A673 (cell line): Measurements from ENCODE around the gene NDST4.

Experiments
- EZH2 ChIP-seq: fragments of 200-600 bp; sonication (generic); IDR thresholded peaks from 2 replicates; pipeline ENCODE4 v1.6.1; 2017; ENCODE audit warnings: borderline replicate concordance, low read depth, mild to moderate bottlenecking, mixed read lengths, antibody characterized with exemption, low read length; ENCODE audit not compliant: poor library complexity, severe bottlenecking
- TF ChIP-seq, protein P1 (sequence below): fragments of 300-800, 200-600 bp; sonication (generic); conservative IDR thresholded peaks from 2 replicates; pipeline ENCODE4 v1.5.1; 2017; ENCODE audit warnings: low read depth, mild to moderate bottlenecking, antibody characterized with exemption, low read length, moderate library complexity, mixed read lengths

DNA sequence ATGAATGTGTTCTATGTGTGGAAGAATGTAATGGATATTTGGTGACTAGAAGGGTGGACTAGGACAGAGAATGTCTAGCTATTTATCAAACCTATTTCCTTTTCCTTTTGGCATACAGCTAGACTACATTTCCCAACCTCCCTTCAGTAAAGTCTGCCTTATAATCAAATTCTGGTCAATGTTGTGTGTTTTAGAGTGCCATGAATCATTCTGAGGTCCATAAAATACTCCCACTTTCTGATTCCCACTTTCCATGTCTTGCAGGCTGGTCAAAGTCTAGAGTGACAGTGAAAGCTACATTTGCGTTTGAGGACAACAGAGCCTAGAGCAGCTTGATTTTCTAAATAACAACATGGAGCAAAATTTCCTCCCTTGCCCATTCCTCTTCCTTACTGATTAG is 297.7 kb downstream of the NDST4 start:
- TF ChIP-seq, protein P1, sequence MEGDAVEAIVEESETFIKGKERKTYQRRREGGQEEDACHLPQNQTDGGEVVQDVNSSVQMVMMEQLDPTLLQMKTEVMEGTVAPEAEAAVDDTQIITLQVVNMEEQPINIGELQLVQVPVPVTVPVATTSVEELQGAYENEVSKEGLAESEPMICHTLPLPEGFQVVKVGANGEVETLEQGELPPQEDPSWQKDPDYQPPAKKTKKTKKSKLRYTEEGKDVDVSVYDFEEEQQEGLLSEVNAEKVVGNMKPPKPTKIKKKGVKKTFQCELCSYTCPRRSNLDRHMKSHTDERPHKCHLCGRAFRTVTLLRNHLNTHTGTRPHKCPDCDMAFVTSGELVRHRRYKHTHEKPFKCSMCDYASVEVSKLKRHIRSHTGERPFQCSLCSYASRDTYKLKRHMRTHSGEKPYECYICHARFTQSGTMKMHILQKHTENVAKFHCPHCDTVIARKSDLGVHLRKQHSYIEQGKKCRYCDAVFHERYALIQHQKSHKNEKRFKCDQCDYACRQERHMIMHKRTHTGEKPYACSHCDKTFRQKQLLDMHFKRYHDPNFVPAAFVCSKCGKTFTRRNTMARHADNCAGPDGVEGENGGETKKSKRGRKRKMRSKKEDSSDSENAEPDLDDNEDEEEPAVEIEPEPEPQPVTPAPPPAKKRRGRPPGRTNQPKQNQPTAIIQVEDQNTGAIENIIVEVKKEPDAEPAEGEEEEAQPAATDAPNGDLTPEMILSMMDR: no peak
- TF ChIP-seq EZH2: no peak
